T-helper 1 cell treated with Interleukin-12 subunit alpha and Interleukin-12 subunit beta and Interleukin-4 antibody, amounts not matched to agents 30 ng/mL and 1 ng/mL, for 36 hours (primary cell): ENCODE results near the gene HOMEZ. TPM values are rescaled to one million over a fixed set of nuclear protein-coding genes. Genes with fewer than 3 reads are reported as not detected.

Experiments used
- intact Hi-C: fragments of 100-400 bp; cut with micrococcal nuclease; formaldehyde crosslinking; loops from one replicate; pipeline ENCODE4 v1.15.1; 2024
- total RNA-seq: library from RNA; stranded (reverse); gene quantifications from 2 replicates; pipeline ENCODE4 v1.2.3, GENCODE V29; 2022

Gene HOMEZ, protein sequence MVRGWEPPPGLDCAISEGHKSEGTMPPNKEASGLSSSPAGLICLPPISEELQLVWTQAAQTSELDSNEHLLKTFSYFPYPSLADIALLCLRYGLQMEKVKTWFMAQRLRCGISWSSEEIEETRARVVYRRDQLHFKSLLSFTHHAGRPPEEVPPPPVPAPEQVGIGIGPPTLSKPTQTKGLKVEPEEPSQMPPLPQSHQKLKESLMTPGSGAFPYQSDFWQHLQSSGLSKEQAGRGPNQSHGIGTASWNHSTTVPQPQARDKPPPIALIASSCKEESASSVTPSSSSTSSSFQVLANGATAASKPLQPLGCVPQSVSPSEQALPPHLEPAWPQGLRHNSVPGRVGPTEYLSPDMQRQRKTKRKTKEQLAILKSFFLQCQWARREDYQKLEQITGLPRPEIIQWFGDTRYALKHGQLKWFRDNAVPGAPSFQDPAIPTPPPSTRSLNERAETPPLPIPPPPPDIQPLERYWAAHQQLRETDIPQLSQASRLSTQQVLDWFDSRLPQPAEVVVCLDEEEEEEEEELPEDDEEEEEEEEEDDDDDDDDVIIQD
- total RNA-seq: 11.9 and 13.6 TPM in 2 replicates

GRCh38 chr14:23286020-23286901 lies at the start of gene HOMEZ:
HOMEZ (minus strand) TSS chr14:23286132; CDS start chr14:23285952, 180 bp downstream.
- intact Hi-C loops: loop anchor here (1.0 to 5.0 kb wide), 11 partner anchors 9 to 699 kb away; partner anchors contain the start of genes ACIN1, C14orf119, DAD1 and NGDN

- intact Hi-C loops: no loop called here
Observed at GRCh38 chr14:23335623-23336022, 49.7 kb upstream of the HOMEZ start.

- intact Hi-C loops: loop anchor here (1.0 to 10.0 kb wide), 7 partner anchors 52 to 1347 kb away; partner anchors contain the start of genes DAD1 and NGDN
Observed at GRCh38 chr14:23327947-23328744, 42.2 kb upstream of the HOMEZ start.

- intact Hi-C loops: loop anchor here (10.0 kb wide), 2 partner anchors 742 to 1348 kb away; partner anchors contain the start of gene DAD1
Observed at GRCh38 chr14:23326491-23327332, 40.8 kb upstream of the HOMEZ start.

DNA sequence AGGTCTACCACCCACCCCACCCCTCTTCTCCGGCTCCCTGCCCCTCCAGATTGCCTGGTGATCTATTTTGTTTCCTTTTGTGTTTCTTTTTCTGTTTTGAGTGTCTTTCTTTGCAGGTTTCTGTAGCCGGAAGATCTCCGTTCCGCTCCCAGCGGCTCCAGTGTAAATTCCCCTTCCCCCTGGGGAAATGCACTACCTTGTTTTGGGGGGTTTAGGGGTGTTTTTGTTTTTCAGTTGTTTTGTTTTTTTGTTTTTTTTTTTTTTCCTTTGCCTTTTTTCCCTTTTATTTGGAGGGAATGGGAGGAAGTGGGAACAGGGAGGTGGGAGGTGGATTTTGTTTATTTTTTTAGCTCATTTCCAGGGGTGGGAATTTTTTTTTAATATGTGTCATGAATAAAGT lies 39.8 kb upstream of the HOMEZ start:
- intact Hi-C loops: loop anchor here (10.0 kb wide), 2 partner anchors 741 to 1349 kb away; partner anchors contain the start of gene DAD1

DNA sequence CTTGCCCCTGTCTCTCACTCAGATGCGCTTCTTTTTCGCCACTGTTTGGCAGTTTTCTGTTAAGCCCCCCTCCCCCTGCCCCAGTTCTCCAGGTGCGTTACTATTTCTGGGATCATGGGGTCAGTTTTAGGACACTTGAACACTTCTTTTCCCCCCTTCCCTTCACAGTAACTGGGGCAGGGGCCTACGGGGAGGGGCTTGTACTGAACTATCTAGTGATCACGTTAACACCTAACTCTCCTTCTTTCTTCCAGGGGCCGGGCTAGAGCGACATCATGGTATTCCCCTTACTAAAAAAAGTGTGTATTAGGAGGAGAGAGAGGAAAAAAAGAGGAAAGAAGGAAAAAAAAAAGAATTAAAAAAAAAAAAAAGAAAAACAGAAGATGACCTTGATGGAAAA lies 39.1 kb upstream of the HOMEZ start:
- intact Hi-C loops: loop anchor here (5.0 to 10.0 kb wide), 5 partner anchors 453 to 1350 kb away; partner anchors contain the start of genes CHMP4A, DAD1, LRP10 and SDR39U1

- intact Hi-C loops: loop anchor here (5.0 to 10.0 kb wide), 5 partner anchors 452 to 1350 kb away; partner anchors contain the start of genes CHMP4A, DAD1, LRP10 and SDR39U1
Observed at GRCh38 chr14:23324455-23324846, 38.5 kb upstream of the HOMEZ start.

- intact Hi-C loops: loop anchor here (5.0 to 10.0 kb wide), 5 partner anchors 452 to 1351 kb away; partner anchors contain the start of genes CHMP4A, DAD1, LRP10 and SDR39U1
Observed at GRCh38 chr14:23323838-23324454, 38.0 kb upstream of the HOMEZ start.

DNA sequence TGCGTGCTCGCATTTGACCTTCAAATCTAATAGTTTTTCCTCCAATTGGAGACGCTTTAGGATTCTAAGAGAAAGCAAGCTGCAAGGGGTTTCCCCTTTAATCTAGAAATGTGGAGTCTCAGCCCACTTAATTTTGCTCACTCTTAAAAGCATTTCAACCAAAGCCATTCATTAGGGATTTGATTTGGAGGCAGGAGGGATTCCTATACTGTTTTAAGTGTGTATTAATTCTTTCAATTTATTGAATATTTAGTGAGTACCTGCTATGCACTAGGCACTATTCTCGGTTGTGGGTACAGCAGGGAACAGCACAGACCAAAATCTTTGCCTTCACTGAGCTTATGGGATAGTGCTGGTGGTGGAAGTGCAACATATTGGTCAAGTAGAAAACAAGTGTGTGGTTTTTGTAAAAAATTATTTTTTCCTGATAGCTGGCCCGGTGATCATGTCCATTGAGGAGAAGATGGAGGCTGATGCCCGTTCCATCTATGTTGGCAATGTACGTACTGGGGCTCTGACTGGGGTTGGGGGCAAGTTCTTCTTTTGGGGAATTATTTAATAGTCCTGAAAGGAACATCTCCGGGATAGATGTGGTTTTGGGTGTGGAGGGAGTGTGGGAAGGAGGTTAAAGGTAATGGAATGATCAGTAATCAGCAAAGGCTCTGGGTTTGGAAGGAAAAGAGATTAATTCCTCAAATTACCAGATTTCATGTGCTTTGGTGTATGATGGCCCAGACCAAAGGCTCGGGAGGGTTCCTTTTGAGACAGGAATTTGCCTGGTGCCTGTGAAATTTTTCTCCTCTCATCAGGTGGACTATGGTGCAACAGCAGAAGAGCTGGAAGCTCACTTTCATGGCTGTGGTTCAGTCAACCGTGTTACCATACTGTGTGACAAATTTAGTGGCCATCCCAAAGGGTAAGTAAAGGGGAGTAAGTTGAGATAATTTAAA lies 36.9 kb upstream of the HOMEZ start:
- intact Hi-C loops: loop anchor here (1.0 to 10.0 kb wide), 6 partner anchors 58 to 1352 kb away; partner anchors contain the start of genes CHMP4A, DAD1, LRP10 and SDR39U1

DNA sequence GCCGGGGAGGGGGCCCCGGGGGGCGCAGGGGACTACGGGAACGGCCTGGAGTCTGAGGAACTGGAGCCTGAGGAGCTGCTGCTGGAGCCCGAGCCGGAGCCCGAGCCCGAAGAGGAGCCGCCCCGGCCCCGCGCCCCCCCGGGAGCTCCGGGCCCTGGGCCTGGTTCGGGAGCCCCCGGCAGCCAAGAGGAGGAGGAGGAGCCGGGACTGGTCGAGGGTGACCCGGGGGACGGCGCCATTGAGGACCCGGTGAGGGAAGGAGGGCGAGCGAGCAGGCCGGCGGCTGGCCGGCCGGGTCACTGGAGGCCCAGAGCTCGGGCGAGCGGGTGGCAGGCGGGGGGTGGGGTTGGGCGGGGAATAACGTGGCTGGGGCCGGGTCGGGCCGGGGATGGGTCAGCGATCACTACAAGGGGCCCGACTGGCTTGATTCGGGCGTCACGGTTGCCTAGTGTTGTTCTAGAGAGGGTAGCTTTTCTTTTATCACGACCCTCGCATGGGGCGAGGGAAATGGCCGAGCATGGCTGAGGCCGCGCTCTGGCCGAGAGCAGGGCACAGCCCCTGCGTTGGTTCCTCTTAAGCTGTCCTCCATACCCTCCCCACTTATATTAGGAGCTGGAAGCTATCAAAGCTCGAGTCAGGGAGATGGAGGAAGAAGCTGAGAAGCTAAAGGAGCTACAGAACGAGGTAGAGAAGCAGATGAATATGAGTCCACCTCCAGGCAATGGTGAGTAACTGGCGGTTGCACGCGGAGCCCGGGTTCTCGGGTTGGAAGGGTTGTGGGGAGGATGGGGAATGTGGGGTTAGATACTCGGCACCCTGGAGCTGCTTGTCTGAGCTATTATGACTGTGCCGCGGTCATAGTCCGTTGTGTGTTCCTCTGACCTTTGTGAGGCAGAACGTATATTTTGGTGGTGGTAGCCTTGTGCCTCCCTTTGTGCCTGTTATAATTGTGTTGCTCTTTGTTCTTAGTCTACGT lies 35.9 kb upstream of the HOMEZ start:
- intact Hi-C loops: loop anchor here (1.0 to 10.0 kb wide), 16 partner anchors 21 to 1353 kb away; partner anchors contain the start of genes ACIN1, C14orf119, CHMP4A and DAD1

DNA sequence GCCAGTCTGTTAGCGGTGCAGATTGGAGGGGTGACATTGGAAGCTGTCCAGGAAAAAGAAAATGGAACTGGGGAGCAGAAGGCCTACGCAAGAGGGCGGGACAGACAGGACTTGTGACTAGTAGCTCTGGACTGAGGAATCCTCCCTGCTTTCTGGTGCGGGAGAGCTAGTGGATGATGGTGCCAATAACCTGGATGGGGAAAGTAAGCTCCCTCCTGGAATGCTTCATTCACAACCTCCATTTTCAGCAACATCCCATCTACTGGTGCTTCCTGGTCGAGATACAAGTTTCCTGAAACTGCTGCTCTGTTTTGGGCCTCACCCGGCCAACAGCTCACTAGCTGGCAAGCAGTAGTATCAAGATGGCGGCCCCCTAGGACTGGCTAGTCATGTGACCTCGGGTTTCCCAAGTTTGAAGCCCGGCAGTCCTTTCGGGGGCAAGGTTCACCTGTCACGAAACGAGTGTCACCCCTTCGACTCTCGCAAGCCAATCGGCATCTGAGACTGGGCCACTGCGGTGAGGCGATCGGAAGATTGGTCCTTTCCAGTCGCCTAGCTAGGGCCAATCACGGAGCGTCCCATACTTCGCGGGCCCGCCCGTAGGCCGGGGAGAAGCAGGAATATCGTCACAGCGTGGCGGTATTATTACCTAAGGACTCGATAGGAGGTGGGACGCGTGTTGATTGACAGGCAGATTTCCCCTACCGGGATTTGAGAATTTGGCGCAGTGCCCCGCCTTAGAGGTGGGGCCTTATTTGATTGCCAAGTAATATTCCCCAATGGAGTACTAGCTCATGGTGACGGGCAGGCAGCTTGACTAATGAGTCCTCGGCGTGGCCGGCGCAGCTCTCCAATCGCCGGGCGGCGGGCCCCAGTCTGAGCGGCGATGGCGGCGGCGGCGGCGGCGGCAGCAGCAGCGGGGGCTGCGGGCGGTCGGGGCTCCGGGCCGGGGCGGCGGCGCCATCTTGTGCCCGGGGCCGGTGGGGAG lies 34.9 kb upstream of the HOMEZ start, which contains the start of gene PABPN1:
TSS of gene PABPN1 (plus strand) at position 874 of the 988 bp plus-strand sequence. CDS start at position 887, 13 bp downstream.
- intact Hi-C loops: loop anchor here (1.0 to 10.0 kb wide), 15 partner anchors 20 to 1354 kb away; partner anchors contain the start of genes ACIN1, C14orf119, CHMP4A and DAD1

DNA sequence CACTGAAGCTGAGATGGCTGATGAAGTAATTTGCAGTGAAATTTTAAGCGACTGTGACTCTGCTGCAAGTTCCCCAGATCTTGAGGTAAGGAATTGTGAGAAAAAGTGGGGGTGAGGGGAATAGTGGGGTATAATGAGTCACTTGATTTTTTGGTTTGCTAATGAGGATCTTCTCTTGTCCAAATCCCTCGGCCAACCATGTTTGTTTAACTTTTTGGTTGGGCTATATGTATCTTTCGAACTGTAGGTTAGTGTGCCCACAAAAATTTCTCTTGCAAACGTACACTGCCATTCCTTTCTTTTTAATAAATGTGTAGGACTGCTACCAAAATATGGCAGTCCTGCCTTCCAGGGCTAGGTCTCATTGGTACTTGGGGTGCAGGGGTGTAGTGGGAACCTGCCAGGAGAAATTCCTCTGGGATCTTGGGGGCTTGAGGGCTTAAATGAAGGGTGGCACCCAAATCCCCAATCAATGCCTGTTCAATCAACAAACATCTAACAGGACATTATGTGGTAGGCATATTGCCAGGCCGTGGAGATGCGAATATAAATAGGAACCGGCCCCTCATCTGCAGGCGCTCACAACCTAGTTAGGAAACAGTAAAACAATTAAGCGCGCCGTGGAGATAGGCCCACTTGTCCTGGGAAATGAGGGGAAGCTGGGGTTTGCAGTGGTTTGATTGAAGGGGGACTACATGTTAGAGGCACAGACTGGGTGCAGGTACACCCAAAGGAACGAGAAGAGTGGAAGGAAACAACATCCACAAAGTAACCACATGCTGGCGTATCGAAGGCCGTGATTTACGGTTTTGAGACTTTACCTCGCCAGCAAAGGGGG lies 34.0 kb upstream of the HOMEZ start:
- intact Hi-C loops: loop anchor here (5.0 to 10.0 kb wide), 5 partner anchors 448 to 1355 kb away; partner anchors contain the start of genes CHMP4A, DAD1, LRP10 and SDR39U1

- intact Hi-C loops: no loop called here
Observed at GRCh38 chr14:23316300-23316699, 30.4 kb upstream of the HOMEZ start.

DNA sequence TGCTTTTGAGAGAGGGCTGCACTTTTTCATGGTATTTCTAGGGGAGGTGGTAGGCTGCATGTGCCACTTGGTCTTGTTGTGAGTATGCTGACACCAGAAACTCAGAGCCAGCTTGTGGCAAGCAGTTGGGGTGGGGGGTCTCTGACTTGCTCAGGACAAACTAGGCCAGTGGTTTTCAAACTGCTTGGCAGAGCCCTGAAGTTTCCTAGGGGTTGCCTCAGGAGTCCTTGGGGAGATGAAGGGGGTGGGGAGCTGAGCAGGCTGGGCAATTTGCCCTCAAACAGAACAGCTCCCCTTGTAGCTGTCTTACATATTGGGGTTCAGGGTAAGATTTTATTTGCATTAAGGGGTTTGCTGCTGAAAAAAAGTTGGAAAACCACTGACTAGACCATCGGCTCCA lies 24.6 kb upstream of the HOMEZ start:
- intact Hi-C loops: no loop called here
